Right ventricle myocardium superior (tissue), 1 donor: ENCODE measurements around the gene ZNF841. TPM values are rescaled to one million over a fixed set of nuclear protein-coding genes. Genes with fewer than 3 reads are reported as not detected.
"Not testable (repeated sequence)": the region's sequence is repeated elsewhere in the genome, so short reads cannot be mapped to it uniquely, and the experiment has no call there.

Experiments
- ATAC-seq: fragments of 200-7000 bp; cut with Tn5 transposase; one replicate; pipeline ENCODE4 v1.9.1; 2020; ENCODE audit warnings: mild to moderate bottlenecking; ENCODE audit not compliant: poor library complexity
- DNase-seq: peaks from one replicate; pipeline ENCODE4 v3.0.0-alpha.2; 2020
- intact Hi-C: fragments of 100-400 bp; cut with DNase I; formaldehyde crosslinking; loops from one replicate; pipeline ENCODE4 v1.11.2; 2022
- total RNA-seq: library from RNA; stranded (reverse); fragmentation: NEBNext Ultra II Directional; extraction: Animal tissue kit (Norgen Biotek cat#: 25700); gene quantifications from one replicate; pipeline ENCODE4 v1.2.1, GENCODE V29; 2021
- donor health status: DM: no; HTN: yes; CAD: no; lungs with severe emphysema.

The ZNF841 gene
- total RNA-seq, 1 donor from 2014 or later, result 5.2 TPM

DNA sequence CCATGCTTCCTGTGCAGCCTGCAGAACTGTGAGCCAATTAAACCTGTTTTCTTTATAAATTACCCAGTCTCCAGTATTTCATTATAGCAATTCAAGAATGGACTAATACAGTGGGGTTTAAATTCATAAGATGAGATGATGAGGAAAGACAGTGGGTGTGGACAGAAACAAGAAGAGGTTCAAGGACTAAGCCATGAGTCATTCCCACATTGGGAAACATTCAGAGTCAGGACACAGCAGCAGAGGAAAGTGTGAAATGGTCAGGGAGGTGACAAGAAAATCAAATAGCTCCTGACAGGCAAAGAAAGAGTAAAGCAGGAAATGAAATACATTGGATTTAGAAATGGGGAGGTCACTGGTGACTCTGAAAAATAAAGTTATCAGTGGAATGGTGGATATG is 9.1 kb downstream of the ZNF841 start:
- ATAC-seq (no peak), DNase-seq (no peak)
- intact Hi-C loops, result no loop called here

- DNase-seq (no peak), ATAC-seq (no peak)
- intact Hi-C loops, result no loop called here
Observed at GRCh38 chr19:52070496-52070895, 25.1 kb downstream of the ZNF841 start.

GRCh38 chr19:52069653-52070052 is 25.9 kb downstream of the ZNF841 start:
- no peak for DNase-seq
- no peak for ATAC-seq
- intact Hi-C loops, result no loop called here

DNA sequence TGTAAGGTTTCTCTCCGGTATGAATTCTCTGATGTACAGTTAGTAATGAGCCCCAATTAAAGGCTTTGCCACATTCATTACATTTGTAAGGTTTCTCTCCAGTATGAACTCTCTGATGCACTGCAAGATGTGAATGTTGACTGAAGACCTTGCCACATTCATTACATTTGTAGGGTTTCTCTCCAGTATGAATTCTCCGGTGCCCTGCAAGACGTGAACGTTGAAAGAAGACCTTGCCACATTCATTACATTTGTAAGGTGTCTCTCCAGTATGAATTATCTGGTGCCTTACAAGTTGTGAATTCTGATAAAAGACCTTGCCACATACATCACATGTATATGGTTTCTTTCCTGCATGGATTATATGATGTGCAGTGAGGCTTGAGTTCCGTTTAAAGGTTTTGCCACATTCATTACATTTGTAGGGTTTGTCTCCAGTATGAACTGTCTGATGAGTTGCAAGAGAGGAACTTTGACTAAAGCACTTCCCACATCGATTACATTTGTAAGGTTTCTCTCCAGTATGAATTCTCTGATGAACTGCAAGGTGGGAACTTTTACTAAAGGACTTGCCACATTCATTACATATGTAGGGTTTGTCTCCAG is 29.2 kb downstream of the ZNF841 start:
- intact Hi-C loops, result no loop called here
- no peak for ATAC-seq
- DNase-seq, result no peak

GRCh38 chr19:52065399-52065798 is 30.2 kb downstream of the ZNF841 start:
- intact Hi-C loops, result no loop called here
- ATAC-seq (no peak), DNase-seq (no peak)

- intact Hi-C loops, DNase-seq, ATAC-seq: not testable (repeated sequence)
Observed at GRCh38 chr19:52056480-52056879, 39.1 kb downstream of the ZNF841 start.

- intact Hi-C loops, ATAC-seq, DNase-seq: not testable (repeated sequence)
Observed at GRCh38 chr19:52051736-52052135, 43.8 kb downstream of the ZNF841 start.

DNA sequence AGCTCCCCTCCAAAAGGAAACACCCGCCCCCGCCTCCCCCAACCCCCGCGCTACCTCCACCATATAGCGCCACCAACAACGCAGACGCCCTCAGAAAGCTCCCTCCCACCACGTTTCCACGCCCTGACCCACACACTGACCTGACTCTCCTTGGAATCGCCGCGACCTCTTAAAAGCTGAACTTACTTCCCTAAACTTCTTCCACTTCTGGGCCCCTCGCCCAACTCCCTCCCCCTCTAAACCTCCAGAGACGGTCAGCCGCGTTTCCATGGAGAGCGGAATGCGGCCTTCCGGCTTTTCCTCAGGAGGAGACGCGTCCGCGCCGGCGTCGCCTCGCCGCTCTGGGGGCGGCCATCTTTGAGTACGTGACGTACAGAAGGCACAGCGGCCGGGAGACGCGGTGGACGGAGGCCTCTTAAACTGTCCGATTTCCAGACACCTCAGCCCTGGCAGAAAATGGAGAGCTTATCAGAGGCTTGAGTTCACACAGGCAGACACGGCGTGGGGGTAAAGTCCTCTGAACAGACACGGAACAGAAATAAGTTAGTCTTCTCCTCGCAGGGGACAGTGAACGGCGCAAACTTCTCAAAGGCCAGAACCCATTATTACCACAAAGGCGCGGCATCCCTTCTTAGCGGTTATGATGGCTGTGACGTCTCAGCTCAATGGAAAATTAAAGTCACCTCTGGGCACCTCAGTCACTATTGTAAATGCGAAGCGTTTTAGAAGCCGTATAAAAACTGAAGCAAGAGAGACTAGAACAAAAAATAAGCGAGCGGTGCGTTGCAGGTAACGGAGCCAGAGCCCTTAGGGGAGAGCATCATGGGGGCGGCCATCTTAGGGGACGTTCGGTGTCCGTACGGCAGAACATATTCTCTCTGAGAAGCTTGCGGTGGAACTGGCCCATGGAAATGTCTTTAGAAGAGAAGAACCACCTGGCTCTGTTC is 46.7 kb downstream of the ZNF841 start, which contains the start of gene ZNF432:
TSS of gene ZNF432 (minus strand) at position 284 of the 947 bp plus-strand sequence. CDS start 1,970 bp downstream, outside the sequence.
- intact Hi-C loops, result no loop called here
- peak; percentile 97 for DNase-seq
- peak; percentile 99 for ATAC-seq

DNA sequence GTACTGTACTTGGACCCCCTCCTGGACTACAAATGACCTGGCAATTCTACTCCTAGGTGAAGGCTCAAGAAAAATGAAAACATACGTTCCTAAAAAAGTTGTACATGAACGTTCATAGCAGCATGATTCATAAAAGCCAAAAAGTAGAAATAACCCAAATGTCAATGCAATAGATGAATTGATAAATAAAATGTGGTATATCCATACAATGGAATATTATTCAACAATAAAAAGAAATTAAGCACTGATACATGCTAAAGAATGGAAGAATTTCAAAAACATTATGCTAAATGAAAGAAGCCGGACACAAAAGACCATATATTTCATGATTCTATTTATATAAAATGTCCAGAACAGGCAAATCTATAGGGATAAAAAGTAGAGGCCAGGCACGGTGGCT is 56.4 kb downstream of the ZNF841 start:
- intact Hi-C loops, result no loop called here
- ATAC-seq, result no peak
- DNase-seq, result no peak

- intact Hi-C loops, result no loop called here
- ATAC-seq, result no peak
- DNase-seq, result no peak
Observed at GRCh38 chr19:52034051-52034728, 61.4 kb downstream of the ZNF841 start.

- no peak for DNase-seq
- ATAC-seq, result peak; percentile 44
- intact Hi-C loops, result no loop called here
Observed at GRCh38 chr19:52028780-52029123, 66.8 kb downstream of the ZNF841 start.

DNA sequence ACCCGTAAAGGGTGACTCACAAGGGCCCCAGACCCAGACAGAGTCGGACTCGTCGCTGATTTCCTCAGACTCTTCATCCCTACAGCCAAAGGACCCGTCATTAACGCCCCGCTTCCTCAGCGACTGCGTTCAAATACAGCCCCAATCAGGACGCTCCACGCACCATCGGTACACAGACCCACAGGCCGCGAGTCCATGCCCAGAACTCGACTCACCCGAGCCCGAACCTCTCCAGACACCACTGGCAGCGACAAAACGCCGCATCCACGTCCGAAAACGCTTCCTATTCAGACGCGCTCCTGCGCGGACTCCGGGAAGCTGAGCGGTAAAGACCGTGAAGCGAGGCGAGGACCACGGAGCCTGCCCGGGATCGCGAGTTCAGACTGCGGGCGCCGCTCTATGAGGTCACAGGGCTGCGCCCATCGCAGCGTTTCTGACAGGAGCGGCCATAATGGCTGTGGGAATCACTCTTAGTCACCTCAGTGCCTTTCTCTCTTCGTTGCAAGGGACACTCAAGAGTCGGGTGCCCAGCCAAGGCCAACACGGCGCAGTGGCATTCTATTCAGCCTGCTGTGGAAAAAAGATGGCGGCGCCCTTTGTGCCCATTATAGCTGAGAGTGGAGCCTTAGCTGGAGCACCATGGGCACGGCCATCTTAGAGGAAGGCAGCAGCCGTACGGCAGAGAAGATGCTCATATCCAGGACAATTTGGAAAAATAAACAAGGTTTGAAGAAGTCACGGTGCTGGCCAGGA is 67.4 kb downstream of the ZNF841 start, which contains the start of gene ZNF614:
TSS of gene ZNF614 (minus strand) at position 353 of the 753 bp plus-strand sequence. CDS start 2,634 bp downstream, outside the sequence.
- intact Hi-C loops, result no loop called here
- ATAC-seq, result peak; percentile 99
- DNase-seq, result peak; percentile 93

DNA sequence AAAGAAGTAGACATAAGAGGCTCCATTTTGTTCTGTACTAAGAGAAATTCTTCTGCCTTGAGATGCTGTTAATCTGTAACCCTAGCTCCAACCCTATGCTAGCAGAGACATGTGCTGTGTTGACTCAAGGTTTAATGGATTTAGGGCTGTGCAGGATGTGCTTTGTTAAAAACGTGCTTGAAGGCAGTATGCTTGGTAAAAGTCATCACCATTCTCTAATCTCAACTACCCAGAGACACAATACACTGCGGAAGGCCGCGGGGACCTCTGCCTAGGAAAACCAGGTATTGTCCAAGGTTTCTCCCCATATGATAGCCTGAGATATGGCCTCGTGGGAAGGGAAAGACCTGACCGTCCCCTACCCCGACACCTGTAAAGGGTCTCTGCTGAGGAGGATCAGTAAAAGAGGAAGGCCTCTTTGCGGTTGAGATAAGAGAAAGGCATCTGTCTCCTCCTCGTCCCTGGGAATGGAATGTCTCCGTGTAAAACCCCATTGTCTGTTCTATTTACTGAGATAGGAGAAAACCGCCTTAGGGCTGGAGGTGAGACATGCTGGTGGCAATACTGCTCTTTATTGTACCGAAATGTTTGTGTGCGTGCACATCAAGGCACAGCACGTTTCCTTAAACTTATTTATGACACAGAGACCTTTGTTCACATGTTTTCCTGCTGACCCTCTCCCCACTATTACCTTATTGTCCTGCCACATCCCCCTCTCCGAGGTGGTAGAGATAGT is 69.1 kb downstream of the ZNF841 start:
- ATAC-seq, DNase-seq, intact Hi-C loops: not testable (repeated sequence)

DNA sequence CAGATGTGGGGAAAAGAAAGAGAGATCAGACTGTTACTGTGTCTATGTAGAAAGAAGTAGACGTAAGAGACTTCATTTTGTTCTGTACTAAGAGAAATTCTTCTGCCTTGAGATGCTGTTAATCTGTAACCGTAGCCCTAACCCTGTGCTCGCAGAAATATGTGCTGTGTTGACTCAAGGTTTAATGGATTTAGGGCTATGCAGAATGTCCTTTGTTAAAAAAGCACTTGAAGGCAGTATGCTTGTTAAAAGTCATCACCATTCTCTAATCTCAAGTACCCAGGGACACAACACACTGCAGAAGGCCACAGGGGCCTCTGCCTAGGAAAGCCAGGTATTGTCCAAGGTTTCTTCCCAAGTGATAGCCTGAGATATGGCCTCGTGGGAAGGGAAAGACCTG is 71.1 kb downstream of the ZNF841 start:
- ATAC-seq, intact Hi-C loops, DNase-seq: not testable (repeated sequence)

GRCh38 chr19:52022193-52022592 is 73.4 kb downstream of the ZNF841 start:
- DNase-seq (no peak), ATAC-seq (no peak)
- intact Hi-C loops, result no loop called here

DNA sequence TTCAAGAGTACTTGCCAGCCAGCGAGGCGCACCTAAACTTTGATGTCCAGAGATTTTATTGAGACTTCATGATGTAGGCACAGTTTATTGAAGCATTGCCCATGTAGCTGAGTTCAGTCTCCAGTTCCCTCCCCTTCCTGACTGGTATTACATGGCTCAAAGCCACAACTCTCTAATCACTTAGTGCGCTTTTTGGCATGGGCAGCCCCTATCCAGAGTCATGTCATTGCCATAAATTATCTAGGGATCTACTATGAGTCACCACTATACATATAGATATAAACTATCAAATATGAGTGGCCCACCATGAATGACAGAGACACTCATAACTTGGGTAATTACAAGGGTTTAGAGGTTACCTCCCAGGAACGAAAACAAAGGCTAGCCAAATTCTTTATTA is 75.1 kb downstream of the ZNF841 start:
- no peak for ATAC-seq
- no peak for DNase-seq
- intact Hi-C loops, result no loop called here
